Measurements from ENCODE around the gene NOTCH1. TPM values are rescaled to one million over a fixed set of nuclear protein-coding genes. Genes with fewer than 3 reads are reported as not detected.

The NOTCH1 gene
- total RNA-seq, 1 donor = 10.5 TPM

- Histone ChIP-seq H3K79me2 (ENCODE audit: insufficient read depth, low read length) (peaks cover 43% of the 10 kb centered on the region), H3K4me1 (ENCODE audit: insufficient read depth, low read length) (no peaks in the 10 kb centered on the region), H3K27me3 (ENCODE audit: insufficient read depth, low read length) (no peaks in the 10 kb centered on the region), H4K20me1 (ENCODE audit: insufficient read depth, low read length) (peaks cover 40% of the 10 kb centered on the region), H3K4me2 (ENCODE audit: insufficient read depth, low read length) (no peak overlapping the region), H3K4me3 (ENCODE audit: insufficient read depth, low read length) (no peak overlapping the region), H3K36me3 (ENCODE audit: insufficient read depth, low read length) (peaks cover 3% of the 10 kb centered on the region), H3K27ac (ENCODE audit: low read depth, low read length) (no peak overlapping the region), H2AFZ (ENCODE audit: low read length) (no peak overlapping the region), H3K9me3 (ENCODE audit: low read depth, low read length) (no peaks in the 10 kb centered on the region)
- no peak for TF ChIP-seq CTCF (IDR thresholded peaks at IDR 0.05; ENCODE audit: extremely low read depth, low read depth, low read length)
- no peak for DNase-seq (ENCODE audit: insufficient read length, low spot score, missing footprints)
Measured at GRCh38 chr9:136531904-136532798, 13.7 kb downstream of the NOTCH1 start.

- Histone ChIP-seq H3K36me3 (ENCODE audit: insufficient read depth, low read length) (peaks cover 3% of the 10 kb centered on the region), H3K9me3 (ENCODE audit: low read depth, low read length) (no peaks in the 10 kb centered on the region), H4K20me1 (ENCODE audit: insufficient read depth, low read length) (peaks cover 44% of the 10 kb centered on the region), H2AFZ (ENCODE audit: low read length) (no peak overlapping the region), H3K4me3 (ENCODE audit: insufficient read depth, low read length) (no peak overlapping the region), H3K4me1 (ENCODE audit: insufficient read depth, low read length) (no peaks in the 10 kb centered on the region), H3K79me2 (ENCODE audit: insufficient read depth, low read length) (peaks cover 41% of the 10 kb centered on the region), H3K4me2 (ENCODE audit: insufficient read depth, low read length) (no peak overlapping the region), H3K27ac (ENCODE audit: low read depth, low read length) (no peak overlapping the region), H3K27me3 (ENCODE audit: insufficient read depth, low read length) (no peaks in the 10 kb centered on the region)
- TF ChIP-seq CTCF (IDR thresholded peaks at IDR 0.05; ENCODE audit: extremely low read depth, low read depth, low read length) = no peak
- no peak for DNase-seq (ENCODE audit: insufficient read length, low spot score, missing footprints)
Measured at GRCh38 chr9:136531186-136531903, 14.5 kb downstream of the NOTCH1 start.

- no peak for DNase-seq (ENCODE audit: insufficient read length, low spot score, missing footprints)
- no peak overlapping the region for H3K27ac ChIP-seq (ENCODE audit: low read depth, low read length)
- H3K36me3 ChIP-seq (ENCODE audit: insufficient read depth, low read length) = peaks cover 3% of the 10 kb centered on the region
- H3K4me3 ChIP-seq (ENCODE audit: insufficient read depth, low read length) = no peak overlapping the region
- H3K4me1 ChIP-seq (ENCODE audit: insufficient read depth, low read length) = no peaks in the 10 kb centered on the region
- no peak overlapping the region for H2AFZ ChIP-seq (ENCODE audit: low read length)
- peaks cover 44% of the 10 kb centered on the region for H4K20me1 ChIP-seq (ENCODE audit: insufficient read depth, low read length)
- no peaks in the 10 kb centered on the region for H3K9me3 ChIP-seq (ENCODE audit: low read depth, low read length)
- TF ChIP-seq CTCF (IDR thresholded peaks at IDR 0.05; ENCODE audit: extremely low read depth, low read depth, low read length) = no peak
- no peak overlapping the region for H3K4me2 ChIP-seq (ENCODE audit: insufficient read depth, low read length)
- peaks cover 36% of the 10 kb centered on the region for H3K79me2 ChIP-seq (ENCODE audit: insufficient read depth, low read length)
- no peaks in the 10 kb centered on the region for H3K27me3 ChIP-seq (ENCODE audit: insufficient read depth, low read length)
Measured at GRCh38 chr9:136530461-136531089, 15.3 kb downstream of the NOTCH1 start.

Data from osteoblast (primary cell).